RWPE1 (cell line): ENCODE measurements around the gene KLHL7.
"Not testable (repeated sequence)": the region's sequence is repeated elsewhere in the genome, so short reads cannot be mapped to it uniquely, and the experiment has no call there.

Experiments used
- CTCF ChIA-PET: fragments of 350-600 bp; sonication (Branson Sonifier 250); formaldehyde crosslinking; extraction: SDS; loops from one replicate; lab custom pipeline; 2021; lab: Yijun Ruan, JAX
- POLR2A ChIA-PET: fragments of 400-600 bp; formaldehyde crosslinking; extraction: SDS; loops from one replicate; lab custom pipeline; 2020; ENCODE audit warnings: antibody characterized with exemption; ENCODE audit not compliant: low non-redundant PET; lab: Yijun Ruan, JAX
- DNase-seq: peaks from one replicate; pipeline ENCODE4 v3.0.0; 2012; ENCODE audit warnings: low spot score
- H3K27ac ChIP-seq: fragments of 450-650 bp; 2 replicates; pipeline ENCODE4 v1.5.1; 2017
- CTCF ChIP-seq: fragments of 450-650 bp; conservative IDR thresholded peaks from 2 replicates; pipeline ENCODE4 v1.5.1; 2017; ENCODE audit warnings: low read depth, mild to moderate bottlenecking

KLHL7 gene

DNA sequence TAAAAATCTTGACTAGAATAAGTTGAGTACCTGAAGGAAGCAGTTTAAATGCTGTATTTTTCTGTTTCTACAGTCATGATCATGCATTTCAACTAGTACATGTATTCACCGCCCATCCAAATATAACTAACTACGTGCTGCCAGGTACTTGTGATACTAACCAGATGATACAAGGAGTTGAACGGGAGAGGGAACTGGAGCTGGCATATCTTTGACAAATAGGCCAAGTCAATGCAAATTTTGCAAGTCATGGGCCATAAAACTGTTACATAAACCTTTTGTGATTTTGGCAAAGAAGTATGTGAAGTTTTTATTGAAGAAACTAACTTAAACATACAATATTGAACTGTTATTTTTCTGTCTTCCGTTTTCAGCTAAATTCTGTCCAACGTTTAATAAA is 90.7 kb downstream of the KLHL7 start:
- no peak overlapping the region for H3K27ac ChIP-seq
- TF ChIP-seq CTCF, result no peak
- no peak for DNase-seq
- POLR2A ChIA-PET, result no interaction called here
- CTCF ChIA-PET, result no interaction called here

GRCh38 chr7:23197745-23198144 is 92.2 kb downstream of the KLHL7 start:
- POLR2A ChIA-PET, DNase-seq, H3K27ac ChIP-seq: not testable (repeated sequence)
- CTCF ChIA-PET, result interaction anchor here (0.7 kb wide), 1 partner anchor 341 kb away, joined by 3 read pairs; no protein-coding TSS in a partner anchor

GRCh38 chr7:23200331-23200730 is 94.7 kb downstream of the KLHL7 start:
- POLR2A ChIA-PET, result no interaction called here
- CTCF ChIA-PET, result interaction anchor here (0.6 to 1.3 kb wide), 3 partner anchors 14 to 114 kb away, joined by 3 to 4 read pairs (median 3); no protein-coding TSS in a partner anchor
- TF ChIP-seq CTCF, result no peak

DNA sequence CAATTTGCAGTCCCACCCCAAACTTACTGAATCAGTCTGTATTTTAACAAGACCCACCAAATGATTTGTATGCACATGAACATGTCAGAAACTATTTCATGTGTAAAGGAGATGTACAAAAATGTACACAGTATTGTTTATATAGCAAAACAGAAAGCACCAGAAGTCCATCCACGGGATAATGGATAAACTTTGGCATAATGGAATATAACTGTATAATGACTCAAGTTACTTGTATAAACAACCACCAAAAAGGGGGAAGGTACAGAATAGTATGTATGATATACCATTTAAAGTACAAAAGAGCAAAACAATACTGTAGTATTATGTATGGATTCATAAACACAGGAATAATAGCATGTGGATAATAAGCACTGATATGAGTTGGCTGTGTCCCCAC is 98.7 kb downstream of the KLHL7 start:
- no peak for TF ChIP-seq CTCF
- no peak overlapping the region for H3K27ac ChIP-seq
- ChIA-PET POLR2A (no interaction called here), CTCF (no interaction called here)
- DNase-seq, result no peak

More at GRCh38 chr7:23200331-23200730, 94.7 kb downstream of the KLHL7 start:
- DNase-seq, result no peak
- H3K27ac ChIP-seq, result no peak overlapping the region

DNA sequence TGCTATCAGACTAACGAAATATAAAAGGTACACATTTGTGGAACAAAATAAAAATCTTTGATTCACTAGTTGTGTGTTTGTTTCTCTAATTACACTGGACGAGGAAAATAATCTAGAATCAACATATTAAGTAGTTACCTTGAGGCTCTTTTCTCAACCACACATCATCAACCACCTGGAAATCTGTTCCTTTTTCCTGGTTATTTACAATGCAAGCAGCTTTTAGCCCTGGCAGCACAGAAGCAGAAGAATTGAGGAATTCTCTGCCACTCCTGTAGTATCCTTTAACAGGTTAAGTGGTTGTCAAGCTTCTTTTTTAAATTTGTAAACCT is 100.0 kb downstream of the KLHL7 start:
- POLR2A ChIA-PET, result no interaction called here
- DNase-seq, result no peak
- no peak for TF ChIP-seq CTCF
- CTCF ChIA-PET, result interaction anchor here (0.8 kb wide), 1 partner anchor 382 kb away, joined by 3 read pairs; no protein-coding TSS in a partner anchor
- H3K27ac ChIP-seq, result no peak overlapping the region

DNA sequence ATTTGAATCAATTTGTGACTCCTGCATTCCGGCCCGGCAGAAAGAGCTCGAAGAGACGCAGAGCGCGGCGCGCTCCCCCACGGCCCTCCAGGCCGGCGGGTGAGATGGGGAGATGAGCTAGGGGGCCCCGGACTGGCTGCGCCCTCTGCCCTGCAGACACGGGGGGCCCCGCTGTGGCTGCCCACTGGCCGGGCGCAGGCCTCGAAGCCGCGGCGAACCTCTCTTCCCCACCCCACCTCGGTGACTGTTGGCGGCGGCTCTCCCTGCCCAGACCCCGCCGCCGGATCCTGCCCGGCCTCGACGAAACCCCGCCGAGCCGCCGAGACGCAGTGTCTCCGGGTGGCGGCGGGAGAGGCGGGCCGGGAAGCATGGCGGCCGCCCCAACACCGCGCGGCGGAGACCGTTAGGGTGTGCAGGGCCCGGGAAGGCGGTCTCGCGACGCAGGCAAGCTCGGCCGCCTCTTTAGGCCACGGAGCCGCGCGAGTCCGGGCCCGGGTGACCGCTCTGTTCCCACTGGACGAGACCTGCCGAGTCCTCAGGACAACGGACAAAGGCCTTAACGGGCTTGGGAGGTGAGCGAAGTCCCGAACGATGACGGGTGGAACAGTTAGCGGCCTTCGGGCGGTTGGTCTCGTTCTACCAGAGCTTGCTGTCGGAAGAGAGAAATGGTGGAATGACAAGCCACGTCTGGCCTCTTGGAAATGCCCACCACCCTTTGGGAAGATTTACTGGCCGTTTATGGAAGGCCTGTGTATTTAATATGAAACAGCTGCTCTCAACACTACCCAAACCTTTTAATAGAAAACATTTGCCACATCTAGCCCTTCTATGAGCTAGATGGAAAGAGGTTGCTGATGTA is 100.6 kb downstream of the KLHL7 start:
- no peak overlapping the region for H3K27ac ChIP-seq
- no peak for TF ChIP-seq CTCF
- ChIA-PET CTCF (interaction anchor here (0.6 to 0.8 kb wide), 2 partner anchors 277 to 383 kb away, joined by 3 read pairs; no protein-coding TSS in a partner anchor), POLR2A (interaction anchor here (0.5 kb wide), 1 partner anchor 107 kb away, joined by 5 read pairs; no protein-coding TSS in a partner anchor)
- DNase-seq, result no peak

DNA sequence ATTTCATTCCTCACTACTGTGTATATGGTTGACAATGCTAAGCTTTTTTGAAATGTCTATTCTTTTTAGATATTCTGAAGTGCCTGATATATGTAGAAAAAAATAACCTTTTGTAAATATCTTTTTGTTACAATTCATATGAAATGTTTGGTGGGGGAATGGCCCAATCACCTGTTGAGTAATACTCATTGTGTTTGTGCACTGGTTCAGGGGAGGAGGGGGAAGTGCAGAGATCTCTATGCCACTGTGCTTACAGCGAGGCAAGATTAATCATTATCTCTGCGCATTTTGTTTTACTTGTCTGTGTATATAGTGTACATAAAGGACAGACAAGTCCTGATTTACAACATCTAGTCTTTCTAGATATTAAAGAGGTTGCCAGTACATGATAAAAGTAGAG is 101.4 kb downstream of the KLHL7 start:
- CTCF ChIA-PET, result no interaction called here
- POLR2A ChIA-PET, result no interaction called here
- no peak for DNase-seq
- no peak for TF ChIP-seq CTCF
- H3K27ac ChIP-seq, result no peak overlapping the region
